Measurements from ENCODE around the gene DAB2IP. TPM values are rescaled to one million over a fixed set of nuclear protein-coding genes. Genes with fewer than 3 reads are reported as not detected.
A peak's percentile ranks its signal among the peaks of the same experiment; 100 is the strongest.

DAB2IP gene
- total RNA-seq, 1 experiment from 2014 or later = 46.7 TPM

GRCh38 chr9:121732389-121732788 is 81.0 kb downstream of the DAB2IP start:
- H3K4me3 ChIP-seq = no peak overlapping the region
- intact Hi-C loops (cut with micrococcal nuclease; ENCODE audit: unreplicated experiment) = no loop called here
- H3K9me2 ChIP-seq (ENCODE audit: insufficient read depth) = no peaks in the 10 kb centered on the region
- H3K36me3 ChIP-seq (ENCODE audit: low read depth) = no peaks in the 10 kb centered on the region
- no peak for DNase-seq
- no TSS peak for BruUV-seq (replicated peaks)
- H3F3A ChIP-seq (ENCODE audit: insufficient read depth, low read depth) = peaks cover 28% of the 10 kb centered on the region
- no peaks in the 10 kb centered on the region for H3K9me3 ChIP-seq (ENCODE audit: insufficient read depth, low read depth)
- TF ChIP-seq EZH2 (IDR thresholded peaks at IDR 0.05; ENCODE audit: low read depth) = no peak
- TF ChIP-seq, protein P1, sequence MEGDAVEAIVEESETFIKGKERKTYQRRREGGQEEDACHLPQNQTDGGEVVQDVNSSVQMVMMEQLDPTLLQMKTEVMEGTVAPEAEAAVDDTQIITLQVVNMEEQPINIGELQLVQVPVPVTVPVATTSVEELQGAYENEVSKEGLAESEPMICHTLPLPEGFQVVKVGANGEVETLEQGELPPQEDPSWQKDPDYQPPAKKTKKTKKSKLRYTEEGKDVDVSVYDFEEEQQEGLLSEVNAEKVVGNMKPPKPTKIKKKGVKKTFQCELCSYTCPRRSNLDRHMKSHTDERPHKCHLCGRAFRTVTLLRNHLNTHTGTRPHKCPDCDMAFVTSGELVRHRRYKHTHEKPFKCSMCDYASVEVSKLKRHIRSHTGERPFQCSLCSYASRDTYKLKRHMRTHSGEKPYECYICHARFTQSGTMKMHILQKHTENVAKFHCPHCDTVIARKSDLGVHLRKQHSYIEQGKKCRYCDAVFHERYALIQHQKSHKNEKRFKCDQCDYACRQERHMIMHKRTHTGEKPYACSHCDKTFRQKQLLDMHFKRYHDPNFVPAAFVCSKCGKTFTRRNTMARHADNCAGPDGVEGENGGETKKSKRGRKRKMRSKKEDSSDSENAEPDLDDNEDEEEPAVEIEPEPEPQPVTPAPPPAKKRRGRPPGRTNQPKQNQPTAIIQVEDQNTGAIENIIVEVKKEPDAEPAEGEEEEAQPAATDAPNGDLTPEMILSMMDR (conservative IDR thresholded peaks at IDR 0.05) = no peak
- H3K4me1 ChIP-seq (replicated peaks; ENCODE audit: insufficient read depth) = peaks cover 29% of the 10 kb centered on the region
- ChIA-PET POLR2A (ENCODE audit: unreplicated experiment) (no interaction called here), CTCF (no interaction called here)
- peaks cover 1% of the 10 kb centered on the region; the same call in 1 of the 2 replicates for H3K79me2 ChIP-seq (ENCODE audit: low read depth)
- no peak overlapping the region for H3K4me2 ChIP-seq
- H2AFZ ChIP-seq = no peak overlapping the region
- H3K27ac ChIP-seq = no peak overlapping the region
- H4K20me1 ChIP-seq (ENCODE audit: insufficient read depth) = no peaks in the 10 kb centered on the region
- H3K27me3 ChIP-seq (ENCODE audit: insufficient read depth, low read depth) = no peaks in the 10 kb centered on the region

GRCh38 chr9:121732886-121733285 is 81.5 kb downstream of the DAB2IP start:
- Histone ChIP-seq H3K36me3 (ENCODE audit: low read depth) (no peaks in the 10 kb centered on the region), H3K27ac (no peak overlapping the region), H3F3A (ENCODE audit: insufficient read depth, low read depth) (peaks cover 28% of the 10 kb centered on the region), H3K4me2 (no peak overlapping the region), H3K27me3 (ENCODE audit: insufficient read depth, low read depth) (no peaks in the 10 kb centered on the region), H3K79me2 (ENCODE audit: low read depth) (peaks cover 6% of the 10 kb centered on the region), H2AFZ (no peak overlapping the region), H3K9me2 (ENCODE audit: insufficient read depth) (no peaks in the 10 kb centered on the region), H3K4me3 (no peak overlapping the region), H3K4me1 (replicated peaks; ENCODE audit: insufficient read depth) (peaks cover 32% of the 10 kb centered on the region), H4K20me1 (ENCODE audit: insufficient read depth) (no peaks in the 10 kb centered on the region), H3K9me3 (ENCODE audit: insufficient read depth, low read depth) (no peaks in the 10 kb centered on the region)
- POLR2A ChIA-PET (ENCODE audit: unreplicated experiment) = no interaction called here
- intact Hi-C loops (cut with micrococcal nuclease; ENCODE audit: unreplicated experiment) = no loop called here
- CTCF ChIA-PET = interaction anchor here (0.5 kb wide), 1 partner anchor 358 kb away, joined by 3 read pairs; no protein-coding TSS in a partner anchor
- no TSS peak for BruUV-seq (replicated peaks)
- no peak for DNase-seq
- no peak for TF ChIP-seq EZH2 (IDR thresholded peaks at IDR 0.05; ENCODE audit: low read depth)
- TF ChIP-seq, protein P1 (conservative IDR thresholded peaks at IDR 0.05) = no peak

- H3K9me3 ChIP-seq (ENCODE audit: insufficient read depth, low read depth) = no peaks in the 10 kb centered on the region
- H2AFZ ChIP-seq = no peak overlapping the region
- 0 out of 2 replicates have a peak, but pooled peaks cover 6% of the 10 kb centered on the region for H4K20me1 ChIP-seq (ENCODE audit: insufficient read depth)
- peaks cover 48% of the 10 kb centered on the region for H3K4me1 ChIP-seq (replicated peaks; ENCODE audit: insufficient read depth)
- H3K4me3 ChIP-seq = no peak overlapping the region
- no peak overlapping the region for H3K27ac ChIP-seq
- peaks cover 22% of the 10 kb centered on the region for H3K79me2 ChIP-seq (ENCODE audit: low read depth)
- ChIA-PET POLR2A (ENCODE audit: unreplicated experiment) (interaction anchor here (0.6 kb wide), 1 partner anchor 8 kb away, joined by 3 read pairs; no protein-coding TSS in a partner anchor), CTCF (interaction anchor here (0.6 to 1.4 kb wide), 3 partner anchors 9 to 153 kb away, joined by 4 to 11 read pairs (median 6); no protein-coding TSS in a partner anchor)
- H3K4me2 ChIP-seq = peak overlapping the region; percentile 93; the same call in 1 of the 2 replicates
- no peak for DNase-seq
- no peaks in the 10 kb centered on the region for H3K27me3 ChIP-seq (ENCODE audit: insufficient read depth, low read depth)
- H3K9me2 ChIP-seq (ENCODE audit: insufficient read depth) = no peaks in the 10 kb centered on the region
- intact Hi-C loops (cut with micrococcal nuclease; ENCODE audit: unreplicated experiment) = no loop called here
- H3F3A ChIP-seq (ENCODE audit: insufficient read depth, low read depth) = peaks cover 35% of the 10 kb centered on the region
- TF ChIP-seq, protein P1 (conservative IDR thresholded peaks at IDR 0.05) = no peak
- no peak for TF ChIP-seq EZH2 (IDR thresholded peaks at IDR 0.05; ENCODE audit: low read depth)
- no peaks in the 10 kb centered on the region for H3K36me3 ChIP-seq (ENCODE audit: low read depth)
- BruUV-seq (replicated peaks) = no TSS peak
These were observed 83.0 kb downstream of the DAB2IP start for GRCh38 chr9:121734465-121734864.

Data from PC-9 (cell line).